PC-9 (cell line): ENCODE data around the gene SIPA1L2.

ENCODE experiments used
- CTCF ChIP-seq: fragments of 200-600 bp; sonication (generic); conservative IDR thresholded peaks from 2 replicates; pipeline ENCODE4 v1.6.1; 2017; ENCODE audit warnings: mixed run types, antibody characterized with exemption, mild to moderate bottlenecking, moderate library complexity
- EZH2 ChIP-seq: fragments of 200-600 bp; sonication (generic); IDR thresholded peaks from 2 replicates; pipeline ENCODE4 v1.8.0; 2017; ENCODE audit warnings: antibody characterized with exemption, low read depth

- peak; percentile 38; the same call in 1 of the 2 replicates for TF ChIP-seq CTCF
- no peak for TF ChIP-seq EZH2
Observed at GRCh38 chr1:232602622-232603021, 27.3 kb downstream of the SIPA1L2 start.
